HepG2 (cell line): Measurements from ENCODE around the gene NDUFB3. TPM values are rescaled to one million over a fixed set of nuclear protein-coding genes. Genes with fewer than 3 reads are reported as not detected.
A peak's percentile ranks its signal among the peaks of the same experiment; 100 is the strongest.

Experiments used
- AHR ChIP-seq: IDR thresholded peaks from 2 replicates; pipeline ENCODE4 v1.6.1; 2018; ENCODE audit warnings: missing genetic modification reagents, missing compliant biosample characterization
- CENPT ChIP-seq: sonication (generic); formaldehyde crosslinking; IDR thresholded peaks from 2 replicates; pipeline ENCODE4 v1.8.0; 2022; ENCODE audit warnings: low read depth, mild to moderate bottlenecking, moderate library complexity, missing genetic modification reagents
- CREM ChIP-seq, 2 experiments: sonication (generic) in 1 of 2; formaldehyde crosslinking in 1 of 2; IDR thresholded peaks; 2 replicates each; pipeline versions ENCODE4 v1.4.0 to v1.6.1; 2016 to 2020; ENCODE audit warnings: antibody characterized with exemption in 1 of 2, mild to moderate bottlenecking in 1 of 2, missing genetic modification reagents in 1 of 2
- GLI4 ChIP-seq: sonication (generic); formaldehyde crosslinking; IDR thresholded peaks from 2 replicates; pipeline ENCODE4 v1.5.1; 2020; ENCODE audit warnings: missing genetic modification reagents, mild to moderate bottlenecking, moderate library complexity, borderline replicate concordance
- HNRNPL ChIP-seq: fragments of 200-400 bp; formaldehyde crosslinking; IDR thresholded peaks from 2 replicates; pipeline ENCODE4 v1.6.1; 2017; ENCODE audit warnings: mild to moderate bottlenecking, low read depth, low read length
- MAF1 ChIP-seq: sonication (generic); formaldehyde crosslinking; IDR thresholded peaks from 2 replicates; pipeline ENCODE4 v1.5.0; 2020; ENCODE audit warnings: missing genetic modification reagents, borderline replicate concordance
- MIER3 ChIP-seq: IDR thresholded peaks from 2 replicates; pipeline ENCODE4 v1.6.1; 2016; ENCODE audit warnings: missing compliant biosample characterization, borderline replicate concordance
- MLXIP ChIP-seq: sonication (generic); formaldehyde crosslinking; IDR thresholded peaks from 2 replicates; pipeline ENCODE4 v1.9.0; 2021; ENCODE audit warnings: missing genetic modification reagents, borderline replicate concordance
- TAF15 ChIP-seq: fragments of 200-400 bp; formaldehyde crosslinking; IDR thresholded peaks from one replicate; pipeline ENCODE4 v1.6.1; 2018; ENCODE audit warnings: mild to moderate bottlenecking, low read depth, low read length; ENCODE audit not compliant: poor library complexity, severe bottlenecking
- TEAD3 ChIP-seq: optimal IDR thresholded peaks from 2 replicates; pipeline ENCODE3; 2016; ENCODE audit warnings: borderline replicate concordance
- THAP11 ChIP-seq: IDR thresholded peaks from 2 replicates; pipeline ENCODE4 v1.6.1; 2016; ENCODE audit warnings: missing biosample characterization, missing genetic modification reagents
- TOE1 ChIP-seq: sonication (generic); formaldehyde crosslinking; IDR thresholded peaks from 2 replicates; pipeline ENCODE4 v1.4.0; 2020; ENCODE audit warnings: mild to moderate bottlenecking, missing genetic modification reagents
- ZHX1 ChIP-seq: sonication (generic); formaldehyde crosslinking; IDR thresholded peaks from 2 replicates; pipeline ENCODE4 v1.8.1; 2022; ENCODE audit warnings: low read depth, mild to moderate bottlenecking, missing genetic modification reagents
- ZNF567 ChIP-seq: sonication (generic); formaldehyde crosslinking; IDR thresholded peaks from 2 replicates; pipeline ENCODE4 v1.8.1; 2023; ENCODE audit warnings: mild to moderate bottlenecking, missing genetic modification reagents, borderline replicate concordance
- ZNF629 ChIP-seq: sonication (generic); formaldehyde crosslinking; conservative IDR thresholded peaks from 2 replicates; pipeline ENCODE4 v1.5.0; 2020; ENCODE audit warnings: missing genetic modification reagents
- ZNF639 ChIP-seq: conservative IDR thresholded peaks from 2 replicates; pipeline ENCODE4 v1.6.1; 2018; ENCODE audit warnings: missing genetic modification reagents
- ZNF792 ChIP-seq: IDR thresholded peaks from 2 replicates; pipeline ENCODE4 v1.6.1; 2016
- polyA plus RNA-seq, 8 experiments: library from polyadenylated mRNA; depleted of rRNA in 3 of 8; stranded (reverse) in 7 of 8; unstranded in 1 of 8; fragments of >200 nt; fragmentation: Illumina TruSeq in 4 of 8; extraction: Trizol in 4 of 8; gene quantifications; 2 replicates each; pipeline versions ENCODE4 v1.2.1 to v1.2.3, GENCODE V29; 2011 to 2016; ENCODE audit warnings: low read depth in 4 of 8, missing spikeins in 1 of 8, mixed read lengths in 1 of 8; ENCODE audit not compliant: insufficient read depth in 1 of 8
- total RNA-seq, 5 experiments: library from RNA; depleted of rRNA; stranded (reverse); fragments of >200 nt; fragmentation: Illumina TruSeq; extraction: Trizol; gene quantifications; 2 replicates each; pipeline ENCODE4 v1.2.3, GENCODE V29; 2016; ENCODE audit warnings: low read depth in 1 of 5
- TF ChIP-seq, protein P1 (sequence below): sonication (generic); formaldehyde crosslinking; IDR thresholded peaks from 2 replicates; pipeline ENCODE4 v1.4.0; 2020; ENCODE audit warnings: missing genetic modification reagents

NDUFB3 gene
- total and polyA plus RNA-seq, 2 of the 13 experiments (the other 11 are each of a cell fraction or from before 2014, with no cell fraction given), result 50.7 to 159 TPM

DNA sequence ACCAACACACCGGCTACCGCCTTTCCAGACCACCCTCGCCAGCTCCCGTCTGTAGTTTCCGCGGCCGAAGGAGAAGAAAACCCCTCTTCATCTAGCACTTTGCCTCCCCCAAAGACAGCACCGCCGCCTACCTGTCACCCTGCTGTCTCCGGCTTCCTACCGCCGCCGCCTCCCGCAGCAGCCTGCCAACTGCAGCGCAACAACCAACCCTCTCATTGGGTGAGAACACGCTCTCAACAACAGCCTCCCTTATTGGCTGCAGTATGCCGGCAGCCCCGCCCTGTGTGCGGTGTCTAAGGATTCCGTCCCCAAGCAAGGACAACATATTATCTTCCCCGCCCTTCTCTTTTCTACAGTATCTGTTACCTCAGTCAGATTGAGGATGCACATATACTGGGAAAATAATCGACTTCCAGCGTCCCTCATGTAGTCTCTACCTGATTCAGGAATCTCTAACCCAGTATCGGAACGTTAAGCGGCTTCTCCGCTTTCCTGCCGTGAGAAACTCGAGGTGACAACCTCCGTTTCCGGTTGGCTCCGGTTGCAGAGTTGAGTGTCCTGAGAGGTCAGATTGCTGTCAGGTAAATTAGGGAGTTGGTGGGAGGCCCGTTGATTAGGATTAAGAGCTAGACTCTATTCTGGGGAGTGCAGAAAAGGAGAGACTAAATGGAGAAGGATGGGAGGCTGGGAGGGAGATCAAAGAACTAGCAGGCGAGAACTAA, at the start of gene NDUFB3, which contains the start of gene HYCC2 (continued):
- peak; percentile 90 for TF ChIP-seq TOE1 (CRISPR knock-in tag)
- TF ChIP-seq TEAD3, result peak; percentile 45
- TF ChIP-seq THAP11 (CRISPR knock-in tag), result peak; percentile 97
- TF ChIP-seq MIER3 (CRISPR knock-in tag), result no peak; the same call in 1 of the 2 replicates
- peak; percentile 72; the same call in 1 of the 2 replicates for TF ChIP-seq HNRNPL
- peak; percentile 88 for TF ChIP-seq ZNF567 (CRISPR knock-in tag)
- TF ChIP-seq MAF1 (CRISPR knock-in tag), result no peak
- TF ChIP-seq TAF15, result no peak
- no peak for TF ChIP-seq ZNF629
- TF ChIP-seq AHR (CRISPR knock-in tag), result peak; percentile 86
- TF ChIP-seq CREM (IDR thresholded peaks at IDR 0.05), result peak; percentile 88
- 0 out of 2 replicates have a peak, but pooled peaks have one; percentile 37 for TF ChIP-seq CREM (CRISPR knock-in tag; IDR thresholded peaks at IDR 0.05)
- TF ChIP-seq MLXIP, result no peak
- TF ChIP-seq ZNF639, result peak; percentile 95
- TF ChIP-seq ZNF792 (CRISPR knock-in tag), result peak; percentile 92
- TF ChIP-seq, protein P1, sequence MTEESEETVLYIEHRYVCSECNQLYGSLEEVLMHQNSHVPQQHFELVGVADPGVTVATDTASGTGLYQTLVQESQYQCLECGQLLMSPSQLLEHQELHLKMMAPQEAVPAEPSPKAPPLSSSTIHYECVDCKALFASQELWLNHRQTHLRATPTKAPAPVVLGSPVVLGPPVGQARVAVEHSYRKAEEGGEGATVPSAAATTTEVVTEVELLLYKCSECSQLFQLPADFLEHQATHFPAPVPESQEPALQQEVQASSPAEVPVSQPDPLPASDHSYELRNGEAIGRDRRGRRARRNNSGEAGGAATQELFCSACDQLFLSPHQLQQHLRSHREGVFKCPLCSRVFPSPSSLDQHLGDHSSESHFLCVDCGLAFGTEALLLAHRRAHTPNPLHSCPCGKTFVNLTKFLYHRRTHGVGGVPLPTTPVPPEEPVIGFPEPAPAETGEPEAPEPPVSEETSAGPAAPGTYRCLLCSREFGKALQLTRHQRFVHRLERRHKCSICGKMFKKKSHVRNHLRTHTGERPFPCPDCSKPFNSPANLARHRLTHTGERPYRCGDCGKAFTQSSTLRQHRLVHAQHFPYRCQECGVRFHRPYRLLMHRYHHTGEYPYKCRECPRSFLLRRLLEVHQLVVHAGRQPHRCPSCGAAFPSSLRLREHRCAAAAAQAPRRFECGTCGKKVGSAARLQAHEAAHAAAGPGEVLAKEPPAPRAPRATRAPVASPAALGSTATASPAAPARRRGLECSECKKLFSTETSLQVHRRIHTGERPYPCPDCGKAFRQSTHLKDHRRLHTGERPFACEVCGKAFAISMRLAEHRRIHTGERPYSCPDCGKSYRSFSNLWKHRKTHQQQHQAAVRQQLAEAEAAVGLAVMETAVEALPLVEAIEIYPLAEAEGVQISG (CRISPR knock-in tag), result peak; percentile 88
- no peak for TF ChIP-seq ZHX1 (CRISPR knock-in tag)
- no peak for TF ChIP-seq CENPT (CRISPR knock-in tag)
- TF ChIP-seq GLI4 (CRISPR knock-in tag), result peak; percentile 92; the same call in 1 of the 2 replicates
